NCI-H510A (cell line): ENCODE data around the gene XPR1.

Experiments
- DNase-seq: peaks from one replicate; lab custom pipeline; 2025; lab: John Stamatoyannopoulos, UW

XPR1 gene

DNA sequence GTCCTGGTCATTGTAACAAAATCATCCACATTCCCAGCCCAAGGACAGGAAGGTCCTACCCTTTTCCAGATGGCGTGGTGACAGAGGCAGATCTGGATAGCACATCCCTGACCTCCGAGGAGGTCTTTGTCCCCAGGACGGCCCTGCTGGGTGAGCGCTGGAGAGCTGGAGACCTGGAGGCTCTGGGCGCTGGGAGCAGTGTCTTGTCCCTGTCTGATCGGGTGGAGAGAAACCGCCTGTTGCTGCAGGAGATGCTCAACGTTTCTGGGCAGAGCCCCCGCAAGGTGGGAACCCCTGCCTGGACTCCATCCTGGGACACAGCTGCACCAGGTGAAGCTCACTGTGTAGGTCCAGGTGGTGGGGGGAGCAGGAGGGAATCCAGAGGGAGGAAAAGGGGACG lies 284.9 kb downstream of the XPR1 start:
- no peak for DNase-seq

- DNase-seq: no peak
Measured at GRCh38 chr1:180917306-180918065, 285.7 kb downstream of the XPR1 start.

DNA sequence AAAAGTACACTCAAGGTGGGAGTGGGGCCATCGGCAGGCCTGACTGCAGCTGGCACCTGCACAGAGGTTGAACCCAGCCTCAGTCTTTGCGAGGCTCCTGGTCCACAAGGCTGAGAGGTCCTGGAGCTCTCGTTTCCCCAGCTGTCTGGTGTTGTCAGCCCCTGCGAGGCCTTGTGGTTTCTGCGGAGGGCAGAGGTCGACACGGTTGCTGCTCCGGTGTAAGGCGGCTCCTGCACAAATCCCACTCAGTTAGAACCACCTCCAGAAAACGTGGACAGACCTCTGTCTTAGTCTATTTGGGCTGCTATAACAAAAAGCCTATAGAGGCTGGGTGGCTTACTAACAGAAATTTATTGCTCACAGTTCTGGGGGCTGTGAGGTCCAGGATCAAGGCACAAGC lies 286.7 kb downstream of the XPR1 start:
- no peak for DNase-seq

DNA sequence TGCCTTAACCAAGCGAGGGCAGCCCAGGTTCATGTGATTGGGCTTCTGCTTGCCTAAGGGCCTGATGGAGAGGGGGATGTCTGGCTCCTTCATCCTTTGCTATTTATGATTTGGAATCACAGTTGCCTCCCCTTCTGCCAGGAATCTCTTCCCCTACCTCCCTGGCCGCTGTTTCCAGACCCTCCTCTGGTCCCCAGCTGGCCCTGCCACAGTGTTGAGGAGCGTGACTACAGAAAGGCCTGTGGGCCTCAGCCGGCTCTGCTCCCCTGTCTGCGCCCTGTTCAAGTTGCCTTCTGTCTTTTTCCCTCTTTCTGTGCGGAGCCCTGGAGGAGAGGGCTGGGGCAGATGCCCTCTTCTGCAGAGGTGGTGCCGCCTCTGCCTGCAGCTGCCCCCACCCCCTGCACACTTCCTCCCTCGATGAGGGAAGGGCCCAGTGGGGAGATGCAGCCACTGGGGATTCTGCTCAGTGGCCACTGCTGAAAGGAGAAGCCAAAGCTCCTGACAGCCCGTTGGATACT lies 287.4 kb downstream of the XPR1 start:
- DNase-seq: no peak

- no peak for DNase-seq
Measured at GRCh38 chr1:180920193-180920592, 288.4 kb downstream of the XPR1 start.

DNA sequence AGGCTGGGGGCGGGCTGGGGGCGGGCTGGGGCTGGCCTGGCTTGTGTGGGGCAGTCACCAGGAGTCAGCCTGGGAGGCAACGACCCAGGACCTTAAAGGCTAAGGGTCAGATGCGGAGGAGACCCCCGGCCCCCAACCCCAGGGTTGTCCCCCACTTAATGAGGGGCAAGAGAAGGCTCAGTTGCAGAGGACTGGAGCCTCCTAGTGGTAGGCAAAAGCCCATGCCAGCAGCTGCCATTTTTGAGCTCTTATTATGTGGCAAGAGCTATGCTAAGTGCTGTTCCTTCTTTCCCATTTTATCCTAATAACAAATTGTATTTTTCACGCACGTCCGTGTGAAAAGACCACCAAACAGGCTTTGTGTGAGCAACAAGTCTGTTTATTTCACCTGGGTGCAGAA lies 288.9 kb downstream of the XPR1 start:
- DNase-seq: no peak

- DNase-seq: no peak
Measured at GRCh38 chr1:180921386-180921785, 289.6 kb downstream of the XPR1 start.

GRCh38 chr1:180921891-180922630 lies 290.2 kb downstream of the XPR1 start:
- DNase-seq: no peak

- DNase-seq: no peak
Measured at GRCh38 chr1:180922631-180923015, 290.8 kb downstream of the XPR1 start.

GRCh38 chr1:180923021-180923841 lies 291.4 kb downstream of the XPR1 start:
- DNase-seq: no peak

DNA sequence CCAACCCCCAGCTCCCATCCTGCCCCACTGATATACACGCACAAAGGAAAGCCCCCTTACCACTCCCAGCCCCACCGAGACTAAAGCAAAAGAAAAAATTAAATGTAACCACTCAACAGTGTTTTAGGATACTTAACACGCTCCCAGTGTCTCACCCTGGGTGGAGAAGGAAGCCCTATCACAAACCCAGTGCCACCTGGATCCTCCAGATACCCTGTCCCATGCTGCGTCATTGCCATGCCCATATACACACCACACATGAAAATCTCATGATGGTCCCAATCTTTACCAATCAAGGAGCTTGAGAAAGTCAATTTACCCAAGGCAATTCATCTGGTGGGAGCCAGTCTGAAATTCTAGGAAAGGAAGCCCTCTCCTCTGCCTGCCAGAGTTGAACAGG lies 292.1 kb downstream of the XPR1 start:
- no peak for DNase-seq

DNA sequence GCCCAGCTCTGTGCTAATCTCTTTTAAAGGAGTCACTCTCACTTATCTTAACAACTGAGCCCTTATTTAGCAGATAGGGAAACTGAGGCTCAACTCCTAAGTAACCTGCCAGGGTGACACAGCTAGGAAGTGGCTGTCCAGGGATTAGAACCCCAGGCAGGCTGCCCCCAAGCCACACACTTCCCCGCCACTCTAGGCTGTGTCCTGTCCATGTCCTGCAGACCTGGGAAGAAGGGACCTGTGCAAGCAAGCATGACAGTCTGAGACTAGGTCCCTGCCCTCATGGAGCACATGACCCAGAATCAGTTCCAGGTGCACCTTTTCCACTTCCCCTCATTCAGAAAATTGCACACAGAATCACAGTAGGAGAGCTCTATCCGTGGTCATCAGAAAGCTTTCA lies 293.1 kb downstream of the XPR1 start:
- no peak for DNase-seq

DNA sequence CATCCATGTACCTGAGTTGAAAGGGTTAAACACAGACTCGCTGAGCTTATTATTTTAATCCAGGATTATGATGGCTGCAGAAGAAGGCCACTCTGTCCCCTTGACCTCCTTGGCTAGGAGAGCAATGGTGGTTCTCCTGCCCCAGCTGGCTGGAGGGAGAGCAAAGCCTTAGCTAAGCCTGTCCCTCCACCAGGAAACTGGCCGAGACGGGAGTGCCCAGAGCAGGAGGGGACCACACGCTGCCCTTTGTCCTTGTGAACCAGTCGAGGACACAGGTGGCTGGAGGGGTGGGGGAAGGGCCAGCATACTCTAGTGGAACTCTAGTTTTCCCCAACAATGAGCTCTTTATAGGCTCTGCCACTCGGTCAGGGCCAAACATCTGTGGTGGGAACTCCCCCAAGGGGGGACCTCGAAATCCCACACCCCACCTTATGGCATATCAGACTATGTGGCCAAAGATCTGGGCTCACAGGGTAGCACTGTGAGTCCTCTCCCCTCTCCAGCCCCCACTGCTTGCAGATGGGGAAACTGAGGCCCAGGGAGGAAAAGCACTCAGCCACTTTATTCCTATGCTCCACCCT lies 293.7 kb downstream of the XPR1 start:
- no peak for DNase-seq

DNA sequence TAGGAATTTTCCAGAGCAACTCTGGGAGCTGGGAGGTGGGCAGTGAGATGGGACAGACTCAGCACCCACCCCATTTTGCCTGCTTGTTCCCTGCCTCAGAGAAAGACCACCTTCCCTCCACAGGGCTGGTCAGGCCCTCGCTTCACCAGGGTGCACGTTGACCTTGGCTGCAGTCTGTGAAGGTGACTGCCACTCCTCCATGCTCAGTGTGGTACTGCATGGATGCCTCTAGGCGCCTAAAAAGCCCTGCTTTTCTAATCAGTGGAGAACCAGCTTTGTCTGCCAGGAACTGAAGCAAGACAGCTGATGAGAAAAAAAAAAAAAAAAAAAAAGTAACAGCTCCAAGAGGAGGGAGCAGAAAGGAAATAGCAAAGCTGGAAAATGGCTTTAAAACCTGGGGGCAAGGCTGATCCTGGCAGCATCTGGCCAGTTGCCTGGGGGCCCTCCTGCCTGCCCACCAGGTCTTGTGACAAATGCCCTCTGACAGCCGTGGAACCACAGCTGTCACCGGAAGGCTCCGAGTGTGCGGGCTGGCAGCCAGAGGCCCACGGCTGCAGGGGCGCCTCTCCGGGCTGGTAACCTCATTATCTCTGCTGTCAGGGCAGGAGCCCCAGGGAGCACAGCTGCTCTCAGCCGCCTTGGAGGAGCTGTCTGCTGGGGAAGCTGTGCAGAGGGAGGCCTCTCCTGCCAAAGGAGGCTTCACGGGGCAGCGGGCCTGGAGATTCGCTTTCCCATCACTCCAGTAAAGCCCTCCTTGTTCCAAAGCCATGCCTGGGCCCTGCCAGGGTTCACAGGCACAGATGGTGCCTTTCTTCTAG lies 294.6 kb downstream of the XPR1 start:
- no peak for DNase-seq

DNA sequence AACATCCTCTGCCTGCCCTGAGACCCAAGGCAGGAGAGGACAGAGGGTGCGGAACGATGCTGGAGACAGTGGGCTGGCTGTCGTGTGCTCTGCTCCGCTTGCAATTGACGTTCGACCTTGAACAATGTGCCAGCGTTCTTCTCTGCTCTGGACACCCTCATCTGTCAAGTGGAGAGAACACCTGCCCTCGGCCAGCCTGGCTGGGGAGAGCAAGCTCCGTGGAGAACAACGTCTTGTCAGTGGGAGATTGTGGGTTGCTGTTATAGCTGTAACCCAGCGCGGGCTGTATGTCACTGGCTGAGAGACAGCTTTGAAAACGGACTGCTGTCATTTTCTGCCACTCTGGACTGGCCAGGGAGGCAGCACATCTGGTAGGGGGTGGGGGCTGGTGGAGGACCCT lies 295.5 kb downstream of the XPR1 start:
- no peak for DNase-seq

DNA sequence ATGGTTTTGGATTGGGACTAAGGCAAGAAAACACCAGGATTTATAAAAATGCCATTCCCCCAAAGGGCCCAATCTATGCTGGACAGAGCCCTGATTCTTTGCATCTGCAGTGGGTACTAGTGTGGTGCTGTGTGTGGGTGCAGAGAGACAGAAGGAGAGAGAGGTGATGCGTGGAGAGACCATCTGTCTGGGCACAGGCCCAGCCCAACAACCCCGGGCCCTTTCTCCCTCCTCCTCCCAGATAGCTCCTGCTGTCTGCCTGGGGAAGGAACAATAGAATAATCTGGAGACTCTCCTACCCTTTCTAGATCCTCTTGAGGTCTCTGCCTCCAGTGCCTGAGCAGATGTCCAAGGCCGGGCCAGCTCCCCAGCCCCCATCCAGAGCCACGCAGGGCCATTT lies 296.0 kb downstream of the XPR1 start:
- no peak for DNase-seq

GRCh38 chr1:180928331-180929230 lies 296.8 kb downstream of the XPR1 start:
- peak; percentile 76 for DNase-seq

- DNase-seq: no peak
Measured at GRCh38 chr1:180929389-180929788, 297.6 kb downstream of the XPR1 start.

DNA sequence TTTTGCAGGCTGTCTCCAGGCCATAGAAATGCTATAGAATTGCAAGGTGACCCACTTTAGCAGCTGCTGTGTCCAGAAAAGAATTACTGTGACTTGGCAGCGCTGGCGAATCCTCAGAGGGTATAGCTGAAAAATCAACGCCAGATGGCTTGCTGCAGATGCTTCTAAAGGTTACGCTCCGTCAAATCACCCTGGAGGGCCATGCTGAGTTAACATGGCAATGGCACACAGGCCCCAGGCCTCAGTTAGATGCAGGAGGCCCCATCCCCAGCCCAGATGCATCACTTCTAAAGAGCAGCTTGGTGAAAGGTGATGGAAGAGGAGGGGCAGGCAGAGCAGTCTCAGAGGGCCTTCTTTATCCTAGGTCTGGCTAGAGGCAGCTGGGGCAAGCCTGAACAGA lies 298.9 kb downstream of the XPR1 start:
- DNase-seq: no peak

DNA sequence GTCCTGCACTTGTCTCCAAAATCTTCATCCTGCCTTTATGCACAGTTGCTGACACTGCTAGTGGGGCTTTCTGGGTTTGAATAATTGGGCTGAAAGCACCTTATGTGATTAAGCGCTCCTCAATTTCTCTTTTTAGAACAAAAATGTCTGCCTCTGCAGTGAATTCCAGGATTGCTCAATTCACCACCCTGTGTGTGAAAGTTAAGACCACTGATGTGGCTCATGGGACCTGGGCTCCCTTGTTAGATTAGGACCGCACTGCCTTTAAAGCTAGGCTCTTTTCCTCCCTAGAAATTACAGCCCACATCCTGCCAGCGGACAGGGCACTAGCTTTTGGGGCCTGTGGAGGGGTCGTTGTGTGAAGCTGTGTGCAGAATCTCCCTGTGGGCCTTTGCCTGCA lies 299.7 kb downstream of the XPR1 start:
- DNase-seq: no peak
